ENCODE results near the gene CCDC34.

Gene CCDC34

GRCh38 chr11:27392278-27393114, 29.5 kb upstream of the CCDC34 start:
- peak; percentile 14 for DNase-seq (ENCODE audit: low spot score)

DNA sequence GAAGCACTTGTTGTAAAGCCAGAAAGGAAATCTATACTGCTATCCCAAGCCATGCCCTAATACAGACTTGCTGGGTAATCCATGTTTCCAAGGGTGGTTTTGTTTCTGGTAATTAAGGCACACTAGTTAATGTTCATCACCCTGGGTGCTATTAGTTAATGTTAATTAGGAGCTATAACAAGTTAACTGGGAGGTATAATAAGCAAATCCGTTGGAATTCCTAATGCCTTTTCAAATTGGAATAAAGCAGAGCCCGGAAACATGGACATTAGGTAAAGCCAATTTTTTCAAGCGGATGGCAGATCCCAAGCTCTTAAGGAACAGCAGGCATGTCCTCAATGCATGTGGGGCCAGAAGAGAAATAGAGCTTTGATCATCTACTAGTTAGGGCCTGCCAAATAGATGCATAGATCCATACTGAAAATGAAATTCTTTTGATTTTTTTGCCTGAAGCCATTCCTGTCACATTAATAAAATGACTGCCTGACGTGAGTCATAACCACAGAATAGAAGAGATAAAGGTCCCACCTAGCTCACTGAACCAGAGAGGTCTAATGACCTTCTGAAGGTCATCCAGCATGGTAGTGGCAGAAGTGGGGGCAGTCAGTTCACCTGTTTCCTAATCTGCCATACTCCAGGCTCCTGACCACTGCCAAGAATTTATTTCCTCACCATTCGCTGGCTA, 28.5 kb upstream of the CCDC34 start:
- DNase-seq (ENCODE audit: low spot score): no peak

- peak; percentile 2 for DNase-seq (ENCODE audit: low spot score)
These were observed 27.6 kb upstream of the CCDC34 start for GRCh38 chr11:27390318-27391295.

DNA sequence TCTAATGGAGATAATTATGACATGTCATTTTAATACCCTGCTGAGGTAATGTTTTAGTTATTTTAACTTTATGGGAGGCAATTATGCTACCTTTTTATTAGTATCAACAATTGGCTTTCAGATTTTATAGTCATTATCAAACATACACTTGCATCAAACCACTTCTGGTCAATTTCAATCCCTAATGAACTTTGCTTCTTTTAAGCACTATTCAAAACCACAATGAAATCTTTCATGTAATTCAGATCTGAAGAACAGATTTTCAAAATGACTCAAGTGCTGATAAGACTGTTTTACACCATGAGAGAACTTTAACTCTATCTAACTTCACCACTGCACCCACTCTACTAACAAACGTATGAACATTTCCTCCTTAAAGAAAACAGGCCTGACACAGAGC, 25.9 kb upstream of the CCDC34 start:
- no peak for DNase-seq (ENCODE audit: low spot score)

DNA sequence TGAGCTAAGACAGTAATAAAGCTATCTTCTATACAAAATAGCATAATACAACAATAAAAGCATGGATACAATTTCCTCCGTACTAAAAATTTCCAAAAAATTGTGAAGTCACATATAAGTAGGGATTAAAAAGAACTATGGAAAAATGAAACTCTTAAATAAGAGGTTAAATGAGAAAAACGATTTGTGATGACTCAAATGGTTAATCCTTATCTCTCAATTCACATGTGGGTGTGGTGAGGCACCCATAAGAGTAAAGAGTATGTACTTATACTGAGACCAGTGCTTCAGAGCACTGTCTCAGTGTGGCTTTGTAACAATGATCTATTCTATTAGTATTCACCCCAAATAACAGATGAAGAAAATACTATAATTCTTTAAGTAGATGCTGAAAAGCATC, 25.0 kb upstream of the CCDC34 start:
- no peak for DNase-seq (ENCODE audit: low spot score)

DNA sequence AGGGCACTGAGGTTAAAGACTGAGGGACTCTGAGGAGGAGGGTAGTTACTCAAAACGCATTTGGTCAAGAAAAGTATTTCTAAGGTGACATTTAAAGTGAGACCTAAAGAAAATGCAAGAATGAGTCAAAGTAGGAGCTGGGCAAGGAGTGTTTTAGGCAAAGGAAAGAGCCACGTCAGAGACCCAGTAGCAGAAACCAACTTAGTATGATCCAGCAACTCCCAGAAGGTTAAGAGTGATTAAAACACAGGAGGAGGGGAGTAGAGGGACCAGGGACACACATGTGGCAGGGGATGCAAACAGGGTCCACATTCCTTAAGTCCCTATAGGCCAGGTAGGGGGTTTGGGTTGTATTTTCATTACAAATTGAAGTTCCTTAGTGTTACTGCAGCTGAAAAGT, 24.3 kb upstream of the CCDC34 start:
- no peak for DNase-seq (ENCODE audit: low spot score)

DNA sequence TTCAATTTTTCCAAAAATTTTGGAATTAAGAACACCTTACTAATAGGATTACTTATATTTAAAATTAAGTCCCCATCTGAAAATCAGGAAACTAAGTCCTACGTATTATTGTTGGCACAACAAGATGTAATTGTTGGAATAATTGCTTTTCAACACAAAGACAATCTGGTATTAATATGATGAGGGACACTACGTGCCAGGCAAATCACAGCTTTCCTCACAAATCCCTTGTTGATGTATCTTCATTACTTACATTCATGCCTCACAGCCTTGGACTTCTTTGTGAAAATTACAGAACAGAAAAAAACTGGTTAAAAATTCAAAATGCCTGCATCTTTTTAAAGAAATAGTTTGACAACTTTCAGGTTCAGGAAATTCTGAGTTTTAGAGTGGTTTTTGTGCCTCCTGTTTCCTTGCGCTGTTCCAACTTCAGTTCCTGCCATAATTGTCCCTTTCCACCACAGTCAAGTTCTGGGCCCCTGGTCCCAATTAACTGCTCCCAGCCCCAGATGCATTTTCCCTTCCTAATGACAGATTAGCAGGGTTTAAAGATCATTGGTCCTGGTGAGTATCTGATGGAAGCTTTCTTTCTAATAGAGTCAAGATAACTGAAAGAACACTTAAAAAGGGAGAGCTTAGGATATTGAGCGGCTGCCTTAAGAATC, 23.3 kb upstream of the CCDC34 start:
- no peak for DNase-seq (ENCODE audit: low spot score)

DNA sequence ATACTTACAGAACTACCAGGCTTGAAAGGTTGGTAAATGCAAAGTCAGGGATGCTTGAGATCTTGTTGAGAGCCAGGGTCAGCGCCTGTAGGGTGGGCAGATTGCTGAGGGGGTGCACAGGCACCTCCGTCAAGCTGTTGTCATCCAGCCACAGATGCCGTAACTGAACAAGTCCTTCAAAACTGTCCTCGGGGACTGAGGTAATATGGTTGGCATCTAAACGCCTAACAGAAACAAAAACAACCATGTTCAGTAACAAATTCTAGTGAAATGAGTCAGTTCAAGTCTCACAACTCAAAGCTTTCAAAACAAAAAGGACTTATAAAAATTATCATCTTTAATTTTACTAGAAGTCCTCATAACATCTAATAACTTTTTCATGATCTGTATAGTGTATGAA, 22.2 kb upstream of the CCDC34 start:
- DNase-seq (ENCODE audit: low spot score): peak; percentile 41

- no peak for DNase-seq (ENCODE audit: low spot score)
These were observed 21.2 kb upstream of the CCDC34 start for GRCh38 chr11:27384227-27384626.

- no peak for DNase-seq (ENCODE audit: low spot score)
These were observed 20.6 kb upstream of the CCDC34 start for GRCh38 chr11:27383645-27384044.

GRCh38 chr11:27381238-27381666, 18.2 kb upstream of the CCDC34 start:
- no peak for DNase-seq (ENCODE audit: low spot score)

- DNase-seq (ENCODE audit: low spot score): no peak
These were observed 17.8 kb upstream of the CCDC34 start for GRCh38 chr11:27380771-27381170.

DNA sequence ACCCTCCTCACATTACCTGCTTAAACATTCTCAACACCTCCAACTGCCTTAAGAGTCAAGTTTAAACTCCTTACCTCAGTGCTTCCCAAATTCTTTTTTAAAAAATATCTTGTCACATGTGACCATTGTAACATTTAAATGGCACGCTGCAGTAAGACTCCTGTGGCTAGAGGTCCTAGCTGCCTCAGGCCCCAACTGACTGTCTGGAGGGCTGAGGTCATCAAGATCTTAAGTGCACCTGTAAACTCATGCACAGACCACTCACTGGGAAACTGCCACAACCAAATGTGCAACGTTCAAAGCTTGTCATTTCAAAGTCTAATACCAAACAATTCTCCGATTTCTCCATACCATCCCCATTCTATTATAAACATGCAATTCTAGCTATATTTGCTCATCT, 16.4 kb upstream of the CCDC34 start:
- no peak for DNase-seq (ENCODE audit: low spot score)

DNA sequence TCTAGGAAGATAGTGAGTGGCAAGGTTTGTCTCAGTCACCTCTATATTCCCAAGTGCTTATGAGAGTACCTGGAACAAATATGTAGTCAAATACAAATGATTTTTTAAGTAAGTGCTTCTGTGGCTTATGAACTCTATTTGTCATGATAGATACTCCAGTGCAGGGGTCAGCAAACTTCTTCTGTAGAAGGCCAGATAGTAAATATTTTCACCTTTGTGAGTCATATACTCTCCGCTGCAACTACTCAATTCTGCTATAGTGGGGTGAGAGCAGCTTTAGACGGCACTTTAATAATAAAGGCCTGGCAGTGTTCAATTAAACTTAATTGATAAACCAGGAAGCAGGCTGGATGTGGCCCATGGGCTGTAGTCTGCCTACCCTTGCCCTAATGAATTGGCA, 12.4 kb upstream of the CCDC34 start:
- DNase-seq (ENCODE audit: low spot score): no peak

- DNase-seq (ENCODE audit: low spot score): no peak
These were observed 11.0 kb upstream of the CCDC34 start for GRCh38 chr11:27373856-27374602.

GRCh38 chr11:27373392-27373791, 10.4 kb upstream of the CCDC34 start:
- DNase-seq (ENCODE audit: low spot score): no peak

GRCh38 chr11:27372164-27372563, 9.1 kb upstream of the CCDC34 start:
- no peak for DNase-seq (ENCODE audit: low spot score)

DNA sequence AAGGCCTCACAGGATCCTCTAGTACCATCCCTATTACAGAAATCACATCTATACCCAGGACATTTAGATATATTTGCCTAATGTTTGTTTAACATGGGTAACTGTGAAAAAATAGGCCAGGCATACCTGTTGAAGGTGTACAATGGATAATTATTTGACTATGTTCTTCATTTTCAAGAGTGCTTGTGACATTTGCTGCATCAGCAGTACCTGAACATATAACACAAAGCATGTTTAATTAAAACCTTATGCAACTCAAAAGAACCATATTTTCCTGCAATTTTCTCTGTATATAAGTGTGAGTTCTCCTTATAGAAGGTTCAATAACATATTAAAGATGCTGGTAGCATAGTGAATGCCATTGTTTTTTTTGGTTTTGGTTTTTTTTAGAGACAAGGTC, 8.5 kb upstream of the CCDC34 start:
- no peak for DNase-seq (ENCODE audit: low spot score)

GRCh38 chr11:27370374-27370773, 7.4 kb upstream of the CCDC34 start:
- no peak for DNase-seq (ENCODE audit: low spot score)

- DNase-seq (ENCODE audit: low spot score): no peak
These were observed 4.9 kb upstream of the CCDC34 start for GRCh38 chr11:27367881-27368280.

GRCh38 chr11:27363576-27364117, 632 bp upstream of the CCDC34 start:
- DNase-seq (ENCODE audit: low spot score): no peak

Data from hepatic stellate cell (primary cell).